GM12878 (cell line): ENCODE measurements around the gene MAP4K4. TPM values are rescaled to one million over a fixed set of nuclear protein-coding genes. Genes with fewer than 3 reads are reported as not detected.

ENCODE experiments used
- HDGF ChIP-seq: fragments of 450-650 bp; IDR thresholded peaks from 2 replicates; pipeline ENCODE4 v1.6.1; 2016; ENCODE audit warnings: antibody characterized with exemption
- IKZF2 ChIP-seq, 2 experiments: fragments of 450-650 bp; IDR thresholded peaks; 2 replicates each; pipeline ENCODE4 v1.6.1; 2017; ENCODE audit warnings: mild to moderate bottlenecking in 2 of 2, moderate library complexity in 2 of 2
- IRF5 ChIP-seq: fragments of 450-650 bp; IDR thresholded peaks from 2 replicates; pipeline ENCODE4 v1.6.1; 2017; ENCODE audit warnings: borderline replicate concordance
- NKRF ChIP-seq: fragments of 450-650 bp; conservative IDR thresholded peaks from 2 replicates; pipeline ENCODE4 v1.6.1; 2017; ENCODE audit warnings: mild to moderate bottlenecking, moderate library complexity
- STAT1 ChIP-seq: fragments of 450-650 bp; conservative IDR thresholded peaks from 2 replicates; pipeline ENCODE4 v1.6.1; 2014; ENCODE audit warnings: antibody characterized with exemption, mild to moderate bottlenecking
- ZBTB11 ChIP-seq: fragments of 450-650 bp; formaldehyde crosslinking; IDR thresholded peaks from 2 replicates; pipeline ENCODE4 v1.5.0; 2022; ENCODE audit warnings: mild to moderate bottlenecking, missing genetic modification characterization
- polyA plus RNA-seq, 11 experiments: library from polyadenylated mRNA; depleted of rRNA in 4 of 11; unstranded in 6 of 11; stranded (reverse) in 5 of 11; fragments of >200 nt; fragmentation: Nextera tagmentation in 4 of 11; fragmentation: Illumina TruSeq in 1 of 11; extraction: Ambion mirVana in 4 of 11; extraction: Trizol in 1 of 11; gene quantifications; 1 replicate in 1 of 11; 2 replicates in 10 of 11; pipeline versions ENCODE4 v1.2.1 to v1.2.3, GENCODE V29; 2011 to 2016; ENCODE audit warnings: inconsistent platforms in 2 of 11, missing spikeins in 2 of 11, low read depth in 1 of 11
- total RNA-seq, 4 experiments: library from RNA; depleted of rRNA in 3 of 4; stranded (reverse); fragments of >200 nt in 3 of 4; fragmentation: Illumina TruSeq in 1 of 4; extraction: Trizol in 1 of 4; gene quantifications; 2 replicates each; pipeline versions ENCODE4 v1.2.1 to v1.2.3, GENCODE V29; 2013 to 2021

Gene MAP4K4
- total and polyA plus RNA-seq, 10 of the 15 experiments (the other 5 are each of a cell fraction or from before 2014, with no cell fraction given) = 1.9 to 50.4 (median 9.7) TPM

- TF ChIP-seq NKRF (no peak), STAT1 (no peak), ZBTB11 (CRISPR knock-in tag) (no peak), IRF5 (no peak), HDGF (no peak), IKZF2 (IDR thresholded peaks at IDR 0.05) (no peak)
- TF ChIP-seq, all 136 proteins: peak for 0
Observed at GRCh38 chr2:101710471-101711318, 13.2 kb downstream of the MAP4K4 start (continued).
